Thyroid gland (tissue), 4 donors: ENCODE data around the gene FCGBP. TPM values are rescaled to one million over a fixed set of nuclear protein-coding genes. Genes with fewer than 3 reads are reported as not detected.

Experiments
- DNase-seq, 2 donors: peaks; one replicate each; pipeline ENCODE4 v3.0.0-alpha.2; 2019
- H3K27ac ChIP-seq, 3 donors: fragments of 200-600 bp; sonication (generic); 1 replicate in 2 of 3; 2 replicates in 1 of 3; pipeline ENCODE4 v1.5.1; 2016 to 2019; ENCODE audit warnings: mild to moderate bottlenecking in 1 of 3, moderate library complexity in 1 of 3
- H3K27me3 ChIP-seq: fragments of 200-600 bp; sonication (generic); one replicate; pipeline ENCODE4 v1.5.1; 2019
- H3K36me3 ChIP-seq, 2 donors: fragments of 200-600 bp; sonication (generic); one replicate each; pipeline ENCODE4 v1.5.1; 2016 to 2019
- H3K4me1 ChIP-seq, 2 donors: fragments of 200-600 bp; sonication (generic); one replicate each; pipeline ENCODE4 v1.5.1; 2017 to 2019
- H3K4me3 ChIP-seq, 3 donors: fragments of 200-600 bp; sonication (generic); replicated peaks in 1 of 3; 1 replicate in 2 of 3; 2 replicates in 1 of 3; pipeline ENCODE4 v1.5.1; 2016; ENCODE audit warnings: mild to moderate bottlenecking in 1 of 3
- H3K9me3 ChIP-seq: fragments of 200-600 bp; sonication (generic); one replicate; pipeline ENCODE4 v1.5.1; 2017
- CTCF ChIP-seq, 6 experiments: fragments of 200-600 bp in 3 of 6; fragments of 450-650 bp in 3 of 6; sonication (generic) in 3 of 6; IDR thresholded peaks; one replicate each; pipeline ENCODE4 v1.5.1; 2016 to 2019; ENCODE audit warnings: antibody characterized with exemption in 6 of 6, mild to moderate bottlenecking in 2 of 6, inconsistent platforms in 1 of 6, moderate library complexity in 1 of 6
- POLR2A ChIP-seq, 2 donors: fragments of 450-650 bp; IDR thresholded peaks; one replicate each; pipeline ENCODE4 v1.6.1; 2017; ENCODE audit warnings: antibody characterized with exemption in 2 of 2, mild to moderate bottlenecking in 2 of 2, moderate library complexity in 1 of 2
- WGBS, 2 donors: methylation state at CpG; one replicate each; pipeline ENCODE4 v1.1.5; 2017; 5-methylcytosine and 5-hydroxymethylcytosine counted together
- intact Hi-C: fragments of 100-400 bp; cut with DNase I; formaldehyde crosslinking; loops from one replicate; pipeline ENCODE4 v1.15.1; 2023
- total RNA-seq, 4 donors: library from RNA; depleted of rRNA; stranded (reverse); fragments of >200 nt; gene quantifications; one replicate each; pipeline ENCODE4 v1.2.3, GENCODE V29; 2016

FCGBP gene
- total RNA-seq, 4 donors from 2014 or later = 213 to 975 (median 755) TPM

GRCh38 chr19:39953915-39954314, 19.5 kb upstream of the FCGBP start:
- TF ChIP-seq POLR2A (IDR thresholded peaks at IDR 0.05) (no peak), CTCF (IDR thresholded peaks at IDR 0.05) (no peak)
- H3K4me3 ChIP-seq = no peak overlapping the region
- no peaks in the 10 kb centered on the region for H3K27me3 ChIP-seq
- H3K9me3 ChIP-seq = no peaks in the 10 kb centered on the region
- intact Hi-C loops = no loop called here
- no peaks in the 10 kb centered on the region for H3K4me1 ChIP-seq
- DNase-seq = no peak
- H3K36me3 ChIP-seq = no peaks in the 10 kb centered on the region
- H3K27ac ChIP-seq = no peak overlapping the region
- whole genome bisulfite sequencing, 2 donors = 94 to 95% methylated on average over 7 of the region's 7 CpGs

GRCh38 chr19:39951686-39952085, 17.3 kb upstream of the FCGBP start:
- intact Hi-C loops = no loop called here
- DNase-seq = no peak
- TF ChIP-seq POLR2A (IDR thresholded peaks at IDR 0.05) (no peak), CTCF (IDR thresholded peaks at IDR 0.05) (no peak)
- Histone ChIP-seq H3K4me1 (no peaks in the 10 kb centered on the region), H3K36me3 (no peaks in the 10 kb centered on the region), H3K27me3 (no peaks in the 10 kb centered on the region), H3K9me3 (no peaks in the 10 kb centered on the region), H3K27ac (no peak overlapping the region), H3K4me3 (no peak overlapping the region)
- WGBS, 2 donors = 76 to 84% methylated on average over 3 of the region's 3 CpGs

- intact Hi-C loops = no loop called here
These were observed 16.7 kb upstream of the FCGBP start for GRCh38 chr19:39951065-39951650.

GRCh38 chr19:39949026-39949747, 14.8 kb upstream of the FCGBP start:
- Histone ChIP-seq H3K4me3 (no peak overlapping the region), H3K36me3 (no peaks in the 10 kb centered on the region), H3K4me1 (no peaks in the 10 kb centered on the region), H3K27me3 (no peaks in the 10 kb centered on the region), H3K27ac (no peak overlapping the region), H3K9me3 (no peaks in the 10 kb centered on the region)
- TF ChIP-seq POLR2A (IDR thresholded peaks at IDR 0.05) (no peak), CTCF (IDR thresholded peaks at IDR 0.05) (no peak)
- DNase-seq = no peak
- 83 to 92% methylated on average over 2 of the region's 2 CpGs for WGBS, 2 donors
- intact Hi-C loops = no loop called here

More at GRCh38 chr19:39951065-39951650, 16.7 kb upstream of the FCGBP start:
- TF ChIP-seq CTCF (IDR thresholded peaks at IDR 0.05) = no peak
- no peak for TF ChIP-seq POLR2A (IDR thresholded peaks at IDR 0.05)
- 91 to 97% methylated on average over 2 of the region's 2 CpGs for WGBS, 2 donors
- no peaks in the 10 kb centered on the region for H3K36me3 ChIP-seq
- no peaks in the 10 kb centered on the region for H3K9me3 ChIP-seq
- no peak overlapping the region for H3K4me3 ChIP-seq
- no peak for DNase-seq
- no peaks in the 10 kb centered on the region for H3K27me3 ChIP-seq
- H3K27ac ChIP-seq = no peak overlapping the region
- no peaks in the 10 kb centered on the region for H3K4me1 ChIP-seq

GRCh38 chr19:39946532-39946931, 12.1 kb upstream of the FCGBP start:
- no peaks in the 10 kb centered on the region for H3K36me3 ChIP-seq
- H3K4me1 ChIP-seq = no peaks in the 10 kb centered on the region
- TF ChIP-seq CTCF (IDR thresholded peaks at IDR 0.05) (no peak), POLR2A (IDR thresholded peaks at IDR 0.05) (no peak)
- H3K9me3 ChIP-seq = no peaks in the 10 kb centered on the region
- no peak overlapping the region for H3K4me3 ChIP-seq
- DNase-seq = no peak
- intact Hi-C loops = no loop called here
- H3K27ac ChIP-seq = no peak overlapping the region
- no peaks in the 10 kb centered on the region for H3K27me3 ChIP-seq
- WGBS, 2 donors = 67 to 70% methylated on average over 4 of the region's 4 CpGs
